HepG2 (cell line): ENCODE data around the gene MTR.

Source experiments
- POLR2AphosphoS5 ChIP-seq: IDR thresholded peaks from 2 replicates; pipeline ENCODE4 v1.6.1; 2012; ENCODE audit warnings: low read depth, low read length
- SRF ChIP-seq: IDR thresholded peaks from 2 replicates; pipeline ENCODE4 v1.6.1; 2011; ENCODE audit warnings: mild to moderate bottlenecking, low read depth, low read length, moderate library complexity
- ZKSCAN5 ChIP-seq: sonication (generic); formaldehyde crosslinking; IDR thresholded peaks from 2 replicates; pipeline ENCODE4 v1.5.1; 2020; ENCODE audit warnings: mild to moderate bottlenecking, missing genetic modification reagents
- TF ChIP-seq, protein P1 (sequence below): sonication (generic); formaldehyde crosslinking; IDR thresholded peaks from 2 replicates; pipeline ENCODE4 v1.5.0; 2020; ENCODE audit warnings: mild to moderate bottlenecking, missing genetic modification reagents, moderate library complexity
- TF ChIP-seq, protein P2 (sequence below): IDR thresholded peaks from 2 replicates; pipeline ENCODE4 v1.6.1; 2016

DNA sequence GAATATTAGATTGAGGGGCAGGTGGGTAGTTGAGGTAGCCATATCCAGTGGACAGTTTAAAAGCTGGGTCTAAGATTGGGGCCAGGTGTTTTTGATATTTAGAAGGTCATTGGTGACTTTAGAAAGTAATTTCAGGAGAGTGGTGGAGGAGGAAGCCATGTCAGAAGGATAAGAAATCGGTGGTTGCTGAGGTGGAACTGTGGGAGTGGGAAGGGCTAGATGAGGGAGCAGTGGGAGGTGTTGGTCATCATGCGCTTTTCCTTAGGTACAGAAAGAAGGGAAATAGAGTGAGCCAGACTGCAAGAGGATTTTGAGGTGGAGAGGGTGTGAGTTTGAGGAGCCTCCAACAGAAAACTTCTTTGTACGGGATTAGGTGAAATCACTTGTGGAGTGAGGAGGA, 7.2 kb downstream of the MTR start:
- TF ChIP-seq, protein P1, sequence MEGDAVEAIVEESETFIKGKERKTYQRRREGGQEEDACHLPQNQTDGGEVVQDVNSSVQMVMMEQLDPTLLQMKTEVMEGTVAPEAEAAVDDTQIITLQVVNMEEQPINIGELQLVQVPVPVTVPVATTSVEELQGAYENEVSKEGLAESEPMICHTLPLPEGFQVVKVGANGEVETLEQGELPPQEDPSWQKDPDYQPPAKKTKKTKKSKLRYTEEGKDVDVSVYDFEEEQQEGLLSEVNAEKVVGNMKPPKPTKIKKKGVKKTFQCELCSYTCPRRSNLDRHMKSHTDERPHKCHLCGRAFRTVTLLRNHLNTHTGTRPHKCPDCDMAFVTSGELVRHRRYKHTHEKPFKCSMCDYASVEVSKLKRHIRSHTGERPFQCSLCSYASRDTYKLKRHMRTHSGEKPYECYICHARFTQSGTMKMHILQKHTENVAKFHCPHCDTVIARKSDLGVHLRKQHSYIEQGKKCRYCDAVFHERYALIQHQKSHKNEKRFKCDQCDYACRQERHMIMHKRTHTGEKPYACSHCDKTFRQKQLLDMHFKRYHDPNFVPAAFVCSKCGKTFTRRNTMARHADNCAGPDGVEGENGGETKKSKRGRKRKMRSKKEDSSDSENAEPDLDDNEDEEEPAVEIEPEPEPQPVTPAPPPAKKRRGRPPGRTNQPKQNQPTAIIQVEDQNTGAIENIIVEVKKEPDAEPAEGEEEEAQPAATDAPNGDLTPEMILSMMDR (CRISPR knock-in tag) = no peak
- TF ChIP-seq ZKSCAN5 (no peak), POLR2AphosphoS5 (no peak), SRF (no peak)
- TF ChIP-seq, protein P2, sequence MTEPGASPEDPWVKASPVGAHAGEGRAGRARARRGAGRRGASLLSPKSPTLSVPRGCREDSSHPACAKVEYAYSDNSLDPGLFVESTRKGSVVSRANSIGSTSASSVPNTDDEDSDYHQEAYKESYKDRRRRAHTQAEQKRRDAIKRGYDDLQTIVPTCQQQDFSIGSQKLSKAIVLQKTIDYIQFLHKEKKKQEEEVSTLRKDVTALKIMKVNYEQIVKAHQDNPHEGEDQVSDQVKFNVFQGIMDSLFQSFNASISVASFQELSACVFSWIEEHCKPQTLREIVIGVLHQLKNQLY = no peak
